ENCODE measurements around the gene DLG2. TPM values are rescaled to one million over a fixed set of nuclear protein-coding genes. Genes with fewer than 3 reads are reported as not detected.

Gene DLG2
- total and polyA plus RNA-seq, 4 donors = 1.3 to 23.3 (median 10.9) TPM

- DNase-seq (no peak), ATAC-seq (ENCODE audit: low FRiP score) (no peak)
- no peaks in the 10 kb centered on the region for H3K27me3 ChIP-seq (ENCODE audit: control insufficient read depth in 1 of 2, insufficient read depth in 2 of 2, low read length in 1 of 2)
- no peaks in the 10 kb centered on the region for H3K4me1 ChIP-seq (ENCODE audit: control insufficient read depth in 1 of 2, insufficient read depth in 2 of 2, low read length in 2 of 2)
- H3K9me3 ChIP-seq (ENCODE audit: control insufficient read depth, low read length) = no peaks in the 10 kb centered on the region
- no peak overlapping the region for H3K4me3 ChIP-seq (ENCODE audit: low read length in 2 of 2)
- intact Hi-C loops (cut with DNase I) = no loop called here
- H3K36me3 ChIP-seq (ENCODE audit: control insufficient read depth in 1 of 2, insufficient read depth in 2 of 2, low read length in 1 of 2) = no peaks in the 10 kb centered on the region
- no peak overlapping the region for H3K27ac ChIP-seq (ENCODE audit: low read depth in 1 of 2, low read length in 2 of 2)
- WGBS, 2 donors = 22 to 47% methylated on average over 1 of the region's 1 CpG
Measured at GRCh38 chr11:85187992-85188391, 439.2 kb downstream of the DLG2 start.

GRCh38 chr11:85184721-85185120 is 442.4 kb downstream of the DLG2 start:
- no peaks in the 10 kb centered on the region for H3K36me3 ChIP-seq (ENCODE audit: control insufficient read depth in 1 of 2, insufficient read depth in 2 of 2, low read length in 1 of 2)
- no peaks in the 10 kb centered on the region for H3K9me3 ChIP-seq (ENCODE audit: control insufficient read depth, low read length)
- no peaks in the 10 kb centered on the region for H3K4me1 ChIP-seq (ENCODE audit: control insufficient read depth in 1 of 2, insufficient read depth in 2 of 2, low read length in 2 of 2)
- H3K27me3 ChIP-seq (ENCODE audit: control insufficient read depth in 1 of 2, insufficient read depth in 2 of 2, low read length in 1 of 2) = no peaks in the 10 kb centered on the region
- intact Hi-C loops (cut with DNase I) = no loop called here
- WGBS, 2 donors = 8 to 17% methylated on average over 1 of the region's 1 CpG
- H3K4me3 ChIP-seq (ENCODE audit: low read length in 2 of 2) = no peak overlapping the region
- ATAC-seq (ENCODE audit: low FRiP score) = no peak
- DNase-seq = no peak
- H3K27ac ChIP-seq (ENCODE audit: low read depth in 1 of 2, low read length in 2 of 2) = no peak overlapping the region

- Histone ChIP-seq H3K36me3 (ENCODE audit: control insufficient read depth in 1 of 2, insufficient read depth in 2 of 2, low read length in 1 of 2) (no peaks in the 10 kb centered on the region), H3K4me3 (ENCODE audit: low read length in 2 of 2) (no peak overlapping the region), H3K27me3 (ENCODE audit: control insufficient read depth in 1 of 2, insufficient read depth in 2 of 2, low read length in 1 of 2) (no peaks in the 10 kb centered on the region), H3K27ac (ENCODE audit: low read depth in 1 of 2, low read length in 2 of 2) (no peak overlapping the region), H3K9me3 (ENCODE audit: control insufficient read depth, low read length) (no peaks in the 10 kb centered on the region), H3K4me1 (ENCODE audit: control insufficient read depth in 1 of 2, insufficient read depth in 2 of 2, low read length in 2 of 2) (no peaks in the 10 kb centered on the region)
- DNase-seq (no peak), ATAC-seq (ENCODE audit: low FRiP score) (no peak)
- intact Hi-C loops (cut with DNase I) = no loop called here
- 57 to 58% methylated on average over 4 of the region's 4 CpGs for WGBS, 2 donors
Measured at GRCh38 chr11:85182441-85183387, 444.4 kb downstream of the DLG2 start.

- no peaks in the 10 kb centered on the region for H3K36me3 ChIP-seq (ENCODE audit: control insufficient read depth in 1 of 2, insufficient read depth in 2 of 2, low read length in 1 of 2)
- H3K4me3 ChIP-seq (ENCODE audit: low read length in 2 of 2) = no peak overlapping the region
- 68 to 82% methylated on average over 1 of the region's 1 CpG for WGBS, 2 donors
- no peak overlapping the region for H3K27ac ChIP-seq (ENCODE audit: low read depth in 1 of 2, low read length in 2 of 2)
- ATAC-seq (ENCODE audit: low FRiP score) (no peak), DNase-seq (no peak)
- no peaks in the 10 kb centered on the region for H3K4me1 ChIP-seq (ENCODE audit: control insufficient read depth in 1 of 2, insufficient read depth in 2 of 2, low read length in 2 of 2)
- intact Hi-C loops (cut with DNase I) = no loop called here
- H3K9me3 ChIP-seq (ENCODE audit: control insufficient read depth, low read length) = no peaks in the 10 kb centered on the region
- H3K27me3 ChIP-seq (ENCODE audit: control insufficient read depth in 1 of 2, insufficient read depth in 2 of 2, low read length in 1 of 2) = no peaks in the 10 kb centered on the region
Measured at GRCh38 chr11:85180528-85180927, 446.6 kb downstream of the DLG2 start.

GRCh38 chr11:85171648-85172257 is 455.4 kb downstream of the DLG2 start:
- no peak overlapping the region for H3K27ac ChIP-seq (ENCODE audit: low read depth in 1 of 2, low read length in 2 of 2)
- H3K4me3 ChIP-seq (ENCODE audit: low read length in 2 of 2) = no peak overlapping the region
- intact Hi-C loops (cut with DNase I) = no loop called here
- DNase-seq (no peak), ATAC-seq (ENCODE audit: low FRiP score) (peak; percentile 36)
- WGBS, 2 donors = 85 to 89% methylated on average over 6 of the region's 6 CpGs
- H3K27me3 ChIP-seq (ENCODE audit: control insufficient read depth in 1 of 2, insufficient read depth in 2 of 2, low read length in 1 of 2) = no peaks in the 10 kb centered on the region
- H3K9me3 ChIP-seq (ENCODE audit: control insufficient read depth, low read length) = no peaks in the 10 kb centered on the region
- H3K36me3 ChIP-seq (ENCODE audit: control insufficient read depth in 1 of 2, insufficient read depth in 2 of 2, low read length in 1 of 2) = no peaks in the 10 kb centered on the region
- no peaks in the 10 kb centered on the region for H3K4me1 ChIP-seq (ENCODE audit: control insufficient read depth in 1 of 2, insufficient read depth in 2 of 2, low read length in 2 of 2)

- H3K9me3 ChIP-seq (ENCODE audit: control insufficient read depth, low read length) = no peaks in the 10 kb centered on the region
- H3K27ac ChIP-seq (ENCODE audit: low read depth in 1 of 2, low read length in 2 of 2) = no peak overlapping the region
- 69 to 76% methylated on average over 1 of the region's 1 CpG for WGBS, 2 donors
- no peaks in the 10 kb centered on the region for H3K4me1 ChIP-seq (ENCODE audit: control insufficient read depth in 1 of 2, insufficient read depth in 2 of 2, low read length in 2 of 2)
- intact Hi-C loops (cut with DNase I) = no loop called here
- DNase-seq (no peak), ATAC-seq (ENCODE audit: low FRiP score) (no peak)
- H3K4me3 ChIP-seq (ENCODE audit: low read length in 2 of 2) = no peak overlapping the region
- H3K36me3 ChIP-seq (ENCODE audit: control insufficient read depth in 1 of 2, insufficient read depth in 2 of 2, low read length in 1 of 2) = no peaks in the 10 kb centered on the region
- H3K27me3 ChIP-seq (ENCODE audit: control insufficient read depth in 1 of 2, insufficient read depth in 2 of 2, low read length in 1 of 2) = no peaks in the 10 kb centered on the region
Measured at GRCh38 chr11:85170184-85170583, 457.0 kb downstream of the DLG2 start.

- Histone ChIP-seq H3K4me3 (ENCODE audit: low read length in 2 of 2) (no peak overlapping the region), H3K4me1 (ENCODE audit: control insufficient read depth in 1 of 2, insufficient read depth in 2 of 2, low read length in 2 of 2) (no peaks in the 10 kb centered on the region), H3K9me3 (ENCODE audit: control insufficient read depth, low read length) (no peaks in the 10 kb centered on the region), H3K27ac (ENCODE audit: low read depth in 1 of 2, low read length in 2 of 2) (no peak overlapping the region), H3K27me3 (ENCODE audit: control insufficient read depth in 1 of 2, insufficient read depth in 2 of 2, low read length in 1 of 2) (no peaks in the 10 kb centered on the region), H3K36me3 (ENCODE audit: control insufficient read depth in 1 of 2, insufficient read depth in 2 of 2, low read length in 1 of 2) (no peaks in the 10 kb centered on the region)
- intact Hi-C loops (cut with DNase I) = no loop called here
- 70 to 92% methylated on average over 1 of the region's 1 CpG for WGBS, 2 donors
- DNase-seq (no peak), ATAC-seq (ENCODE audit: low FRiP score) (no peak)
Measured at GRCh38 chr11:85167471-85167870, 459.7 kb downstream of the DLG2 start.

GRCh38 chr11:85167038-85167437 is 460.1 kb downstream of the DLG2 start:
- Histone ChIP-seq H3K27me3 (ENCODE audit: control insufficient read depth in 1 of 2, insufficient read depth in 2 of 2, low read length in 1 of 2) (no peaks in the 10 kb centered on the region), H3K27ac (ENCODE audit: low read depth in 1 of 2, low read length in 2 of 2) (no peak overlapping the region), H3K36me3 (ENCODE audit: control insufficient read depth in 1 of 2, insufficient read depth in 2 of 2, low read length in 1 of 2) (no peaks in the 10 kb centered on the region), H3K4me1 (ENCODE audit: control insufficient read depth in 1 of 2, insufficient read depth in 2 of 2, low read length in 2 of 2) (no peaks in the 10 kb centered on the region), H3K4me3 (ENCODE audit: low read length in 2 of 2) (no peak overlapping the region), H3K9me3 (ENCODE audit: control insufficient read depth, low read length) (peaks cover under 1% of the 10 kb centered on the region)
- intact Hi-C loops (cut with DNase I) = no loop called here
- DNase-seq (no peak), ATAC-seq (ENCODE audit: low FRiP score) (no peak)
- WGBS, 2 donors = 61 to 68% methylated on average over 1 of the region's 1 CpG

- H3K36me3 ChIP-seq (ENCODE audit: control insufficient read depth in 1 of 2, insufficient read depth in 2 of 2, low read length in 1 of 2) = peaks cover 0 to 2% of the 10 kb centered on the region in 2 donors
- H3K4me3 ChIP-seq (ENCODE audit: low read length in 2 of 2) = no peak overlapping the region
- 75 to 85% methylated on average over 2 of the region's 2 CpGs for WGBS, 2 donors
- intact Hi-C loops (cut with DNase I) = no loop called here
- H3K27ac ChIP-seq (ENCODE audit: low read depth in 1 of 2, low read length in 2 of 2) = no peak overlapping the region
- ATAC-seq (ENCODE audit: low FRiP score) = no peak
- peaks cover 6% of the 10 kb centered on the region for H3K9me3 ChIP-seq (ENCODE audit: control insufficient read depth, low read length)
- H3K4me1 ChIP-seq (ENCODE audit: control insufficient read depth in 1 of 2, insufficient read depth in 2 of 2, low read length in 2 of 2) = no peaks in the 10 kb centered on the region
- H3K27me3 ChIP-seq (ENCODE audit: control insufficient read depth in 1 of 2, insufficient read depth in 2 of 2, low read length in 1 of 2) = no peaks in the 10 kb centered on the region
- no peak for DNase-seq
Measured at GRCh38 chr11:85165819-85166218, 461.3 kb downstream of the DLG2 start.

Data from aorta (tissue), 5 donors.